Brain microvascular endothelial cell (primary cell): ENCODE results near the gene PLIN5.

Experiments
- DNase-seq: peaks from one replicate; pipeline ENCODE4 v3.0.0-alpha.2; 2020
- H3K27ac ChIP-seq: fragments of 250-450 bp; sonication (Bioruptor Pico); 2 replicates; pipeline ENCODE4 v1.5.1; 2020; ENCODE audit warnings: mild to moderate bottlenecking, moderate library complexity
- H3K27me3 ChIP-seq: fragments of 250-450 bp; sonication (Bioruptor Pico); replicated peaks from 2 replicates; pipeline ENCODE4 v1.5.1; 2020; ENCODE audit warnings: mild to moderate bottlenecking
- H3K36me3 ChIP-seq: fragments of 250-450 bp; sonication (Bioruptor Pico); replicated peaks from 2 replicates; pipeline ENCODE4 v1.5.1; 2020; ENCODE audit warnings: mild to moderate bottlenecking
- H3K4me3 ChIP-seq: 2 replicates; pipeline ENCODE4 v1.5.1; 2011; ENCODE audit warnings: low read depth, mild to moderate bottlenecking, control low read depth, low read length, moderate library complexity
- CTCF ChIP-seq: IDR thresholded peaks from 2 replicates; pipeline ENCODE4 v1.5.1; 2011; ENCODE audit warnings: low read depth, mild to moderate bottlenecking, moderate library complexity, low read length, control low read depth, inconsistent platforms; ENCODE audit errors: missing control alignments
- in situ Hi-C: cut with HindIII; loops from 2 replicates; pipeline ENCODE4 v1.10.0; 2017; ENCODE audit warnings: low sequenced_read_pairs, low pct_ligation_motif_present

Gene PLIN5

GRCh38 chr19:4539693-4540581, 4.9 kb upstream of the PLIN5 start, which contains the start of gene LRG1:
Gene LRG1 (minus strand): TSS chr19:4540036. CDS start chr19:4540013, 23 bp downstream.
- in situ Hi-C loops = no loop called here
- no peaks in the 10 kb centered on the region for H3K36me3 ChIP-seq
- no peak for DNase-seq
- no peak within 1 kb of the TSS for H3K27ac ChIP-seq
- TF ChIP-seq CTCF = no peak
- H3K27me3 ChIP-seq = peaks cover 4% of the 10 kb centered on the region
- H3K4me3 ChIP-seq = no peak within 1 kb of the TSS

GRCh38 chr19:4539169-4539692, 4.2 kb upstream of the PLIN5 start:
- peaks cover 6% of the 10 kb centered on the region for H3K27me3 ChIP-seq
- no peak for TF ChIP-seq CTCF
- no peak overlapping the region for H3K27ac ChIP-seq
- in situ Hi-C loops = no loop called here
- no peak overlapping the region for H3K4me3 ChIP-seq
- no peaks in the 10 kb centered on the region for H3K36me3 ChIP-seq
- no peak for DNase-seq

- Histone ChIP-seq H3K27ac (no peak overlapping the region), H3K36me3 (no peaks in the 10 kb centered on the region), H3K4me3 (no peak overlapping the region), H3K27me3 (peaks cover 6% of the 10 kb centered on the region)
- TF ChIP-seq CTCF = no peak
- in situ Hi-C loops = no loop called here
- no peak for DNase-seq
These were observed 3.6 kb upstream of the PLIN5 start for GRCh38 chr19:4538601-4538954.

GRCh38 chr19:4537953-4538600, 3.1 kb upstream of the PLIN5 start:
- H3K27me3 ChIP-seq = peaks cover 6% of the 10 kb centered on the region
- in situ Hi-C loops = no loop called here
- H3K4me3 ChIP-seq = no peak overlapping the region
- no peaks in the 10 kb centered on the region for H3K36me3 ChIP-seq
- no peak for DNase-seq
- no peak overlapping the region for H3K27ac ChIP-seq
- no peak for TF ChIP-seq CTCF

- no peak for DNase-seq
- H3K36me3 ChIP-seq = no peaks in the 10 kb centered on the region
- H3K27ac ChIP-seq = no peak overlapping the region
- in situ Hi-C loops = no loop called here
- TF ChIP-seq CTCF = no peak
- peaks cover 6% of the 10 kb centered on the region for H3K27me3 ChIP-seq
- H3K4me3 ChIP-seq = no peak overlapping the region
These were observed 1.8 kb upstream of the PLIN5 start for GRCh38 chr19:4536798-4537197.
